Suppressor macrophage treated with lipopolysaccharide for 1 hour (primary cell): ENCODE data around the gene NOS1AP.
"Not testable (repeated sequence)": the region's sequence is repeated elsewhere in the genome, so short reads cannot be mapped to it uniquely, and the experiment has no call there.

ENCODE experiments used
- DNase-seq, 3 donors: peaks; one replicate each; pipeline ENCODE4 v3.0.0-alpha.2; 2020 to 2022

NOS1AP gene

DNA sequence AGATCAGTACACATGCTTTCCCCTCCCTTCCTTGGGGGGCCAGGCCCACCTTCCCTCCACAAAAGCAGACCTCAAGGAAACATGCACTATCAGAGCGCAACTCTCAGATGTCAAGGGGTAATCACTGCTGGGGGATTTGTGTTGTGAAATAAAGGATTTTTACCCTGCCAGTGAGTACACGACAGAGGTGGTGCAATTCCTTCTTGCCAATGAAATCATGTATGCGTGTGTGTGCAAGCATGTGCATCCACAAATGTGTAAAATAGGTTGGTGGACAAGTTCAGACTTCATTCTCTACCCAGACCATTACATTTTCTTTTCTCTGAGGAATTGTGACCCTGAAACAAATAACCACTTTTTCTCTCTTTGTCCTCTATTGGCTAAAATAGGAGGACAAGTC, 9.8 kb upstream of the NOS1AP start:
- DNase-seq = no peak

- no peak for DNase-seq
Observed at GRCh38 chr1:162060314-162060713, 9.2 kb upstream of the NOS1AP start.

- DNase-seq = no peak
Observed at GRCh38 chr1:162062542-162063015, 6.9 kb upstream of the NOS1AP start.

DNA sequence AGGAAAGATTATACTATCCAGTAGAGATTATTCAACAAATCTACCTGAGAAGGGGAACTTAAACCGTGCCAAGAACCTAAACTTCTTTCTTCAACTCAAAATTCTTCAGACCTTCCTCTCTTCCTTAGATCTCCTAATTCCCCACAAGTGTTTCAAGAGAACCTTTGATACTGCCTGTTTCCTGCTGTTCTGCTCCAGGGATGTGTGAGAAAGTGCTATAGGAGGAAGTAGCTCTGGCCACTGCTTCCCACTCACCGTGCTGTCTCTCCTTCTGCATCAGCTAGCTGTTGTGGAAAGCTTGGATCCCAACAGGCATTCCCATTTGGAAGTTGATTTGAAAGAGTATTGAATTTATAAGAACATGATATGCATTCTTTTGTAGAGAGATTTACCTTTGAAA, 4.5 kb upstream of the NOS1AP start:
- DNase-seq = peak in 2 of 3 donors; percentile 35 to 40

GRCh38 chr1:162066836-162067235, 2.7 kb upstream of the NOS1AP start:
- DNase-seq = not testable (repeated sequence)

- no peak for DNase-seq
Observed at GRCh38 chr1:162067466-162067865, 2.0 kb upstream of the NOS1AP start.

GRCh38 chr1:162068301-162068700, 1.2 kb upstream of the NOS1AP start:
- DNase-seq = no peak

DNA sequence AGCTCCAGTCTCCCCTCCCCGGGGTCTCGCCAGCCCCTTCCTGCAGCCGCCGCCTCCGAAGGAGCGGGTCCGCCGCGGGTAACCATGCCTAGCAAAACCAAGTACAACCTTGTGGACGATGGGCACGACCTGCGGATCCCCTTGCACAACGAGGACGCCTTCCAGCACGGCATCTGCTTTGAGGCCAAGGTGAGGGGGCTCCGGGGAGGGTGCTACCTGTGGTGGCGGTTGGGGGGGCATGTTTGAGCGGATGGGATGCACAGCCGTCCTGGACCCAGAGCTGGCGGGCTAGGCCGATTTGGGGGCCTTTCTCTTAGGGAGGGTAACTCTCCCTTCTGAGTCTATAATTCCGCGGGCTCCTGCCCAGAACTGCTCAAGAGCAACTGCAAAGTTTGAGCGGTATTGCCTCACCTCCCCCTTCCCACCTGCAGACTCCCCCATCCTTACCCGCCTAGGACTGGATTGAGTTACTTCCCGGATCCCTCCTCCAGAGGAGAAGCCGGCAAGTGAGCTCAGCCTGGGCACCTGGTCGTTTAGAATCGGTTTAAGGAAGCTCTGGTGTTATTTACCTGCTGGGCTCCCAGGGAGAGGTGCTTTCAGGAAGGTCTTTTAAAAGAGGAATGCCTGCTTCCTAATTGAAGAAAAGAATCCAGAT, 730 bp downstream of the NOS1AP start:
- DNase-seq = no peak

DNA sequence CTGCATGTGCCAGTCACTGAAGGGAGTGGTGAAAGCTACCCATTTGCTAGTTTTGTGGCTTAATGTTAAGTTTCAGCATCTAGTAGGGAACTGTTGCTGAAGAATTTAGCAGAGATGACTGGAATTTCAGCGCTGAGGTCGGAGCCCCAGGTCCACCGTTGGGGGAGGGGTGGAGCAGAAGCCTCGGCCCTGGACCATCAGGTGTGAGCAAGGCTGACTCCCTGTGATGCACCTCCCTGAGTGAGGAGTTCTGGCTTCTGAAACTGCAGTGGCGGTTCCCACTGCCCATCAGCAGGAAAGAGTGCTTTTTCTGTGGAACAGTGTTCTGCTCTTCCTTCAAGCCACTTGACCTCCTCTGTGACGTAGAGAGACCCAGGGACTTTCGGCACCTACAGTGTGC, 1.3 kb downstream of the NOS1AP start:
- DNase-seq = no peak

DNA sequence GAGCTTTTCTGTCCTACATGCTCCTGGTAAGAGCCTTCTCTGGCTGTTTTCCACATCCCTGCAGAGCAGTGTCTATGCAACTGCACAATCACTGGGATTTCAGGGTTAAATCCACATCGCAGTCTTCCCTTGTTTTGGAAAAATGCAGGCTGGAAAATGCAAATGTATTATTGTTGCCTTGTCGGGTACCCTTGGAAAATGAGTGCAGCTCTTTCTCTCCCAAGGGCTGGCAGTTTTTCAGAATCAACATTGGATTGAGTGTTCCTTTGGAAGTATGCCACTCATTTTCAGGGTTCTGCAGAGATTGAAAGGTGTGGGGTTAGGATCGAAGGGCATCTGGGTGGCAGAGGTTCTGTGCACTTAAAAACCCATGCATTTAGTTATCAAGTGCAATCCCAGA, 3.2 kb downstream of the NOS1AP start:
- no peak for DNase-seq

GRCh38 chr1:162074276-162075005, 5.0 kb downstream of the NOS1AP start:
- DNase-seq = peak; percentile 73 to 82 (median 75)

DNA sequence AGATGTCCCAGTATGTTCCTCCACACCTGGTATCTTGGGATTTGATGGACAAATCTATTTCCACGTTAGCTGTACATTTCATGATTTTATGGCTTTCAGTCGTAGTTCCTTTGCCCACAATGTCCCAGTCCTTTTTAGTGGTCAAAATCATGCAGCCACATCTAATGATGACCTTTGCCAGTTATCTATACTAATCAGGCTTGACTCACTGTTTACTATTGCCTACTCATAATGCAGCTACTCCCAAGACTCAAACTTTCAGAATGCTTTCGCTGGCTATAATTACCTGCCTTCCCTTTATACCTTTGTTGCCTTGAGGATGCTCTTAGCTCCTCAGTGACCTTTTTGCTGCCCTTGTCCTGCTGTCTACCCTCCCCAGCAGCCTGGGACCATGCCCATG, 6.4 kb downstream of the NOS1AP start:
- no peak for DNase-seq

DNA sequence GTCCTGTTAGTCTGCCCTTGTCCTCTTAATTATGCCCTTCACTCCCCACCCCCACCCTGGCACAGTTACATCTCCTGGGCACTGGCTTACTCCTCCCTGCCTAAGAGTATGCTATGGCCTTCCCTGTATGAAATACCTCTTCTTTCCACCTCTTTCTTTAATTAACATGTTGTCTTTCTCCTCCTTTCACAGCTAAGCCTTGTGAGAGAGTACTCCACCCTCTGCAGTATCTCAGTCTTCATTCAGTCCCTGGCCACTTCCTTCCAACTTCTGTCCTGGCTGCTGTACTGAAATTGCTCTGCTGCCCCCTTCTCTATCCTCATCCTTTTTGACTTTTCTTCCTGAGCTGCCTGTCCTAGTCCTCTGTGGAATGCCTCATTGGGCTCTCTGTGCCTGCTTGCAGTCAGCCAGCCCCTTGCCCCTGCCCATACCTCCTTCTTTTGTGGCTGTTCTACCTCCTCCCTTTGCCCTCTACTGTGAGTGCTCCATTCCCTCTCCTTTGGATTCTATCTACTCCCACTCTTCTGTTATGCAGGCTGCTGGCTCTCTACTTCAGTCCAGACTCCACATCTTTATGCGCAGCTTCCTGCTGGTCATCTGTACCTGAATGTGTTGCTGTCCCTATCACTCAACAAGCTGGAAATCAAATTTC, 8.3 kb downstream of the NOS1AP start:
- DNase-seq = no peak

DNA sequence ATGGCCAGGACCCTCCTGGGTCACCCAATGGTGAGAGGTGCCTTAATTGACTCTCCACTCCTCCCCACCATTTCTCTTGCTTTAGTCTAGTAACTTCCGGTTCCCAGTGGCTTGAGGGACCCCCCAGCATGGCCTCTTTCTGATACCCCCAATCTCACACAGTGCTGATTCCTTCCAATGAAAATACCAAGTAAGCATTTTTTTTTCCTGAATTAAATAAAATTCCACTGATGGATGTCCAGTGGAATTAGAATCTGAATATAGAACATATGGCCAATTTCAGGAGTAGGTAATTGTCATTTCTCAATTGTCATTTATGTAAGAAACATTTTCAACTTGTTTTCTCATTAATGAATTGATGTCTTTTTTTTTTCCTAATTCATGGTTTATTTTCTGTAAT, 9.5 kb downstream of the NOS1AP start:
- DNase-seq = no peak

DNA sequence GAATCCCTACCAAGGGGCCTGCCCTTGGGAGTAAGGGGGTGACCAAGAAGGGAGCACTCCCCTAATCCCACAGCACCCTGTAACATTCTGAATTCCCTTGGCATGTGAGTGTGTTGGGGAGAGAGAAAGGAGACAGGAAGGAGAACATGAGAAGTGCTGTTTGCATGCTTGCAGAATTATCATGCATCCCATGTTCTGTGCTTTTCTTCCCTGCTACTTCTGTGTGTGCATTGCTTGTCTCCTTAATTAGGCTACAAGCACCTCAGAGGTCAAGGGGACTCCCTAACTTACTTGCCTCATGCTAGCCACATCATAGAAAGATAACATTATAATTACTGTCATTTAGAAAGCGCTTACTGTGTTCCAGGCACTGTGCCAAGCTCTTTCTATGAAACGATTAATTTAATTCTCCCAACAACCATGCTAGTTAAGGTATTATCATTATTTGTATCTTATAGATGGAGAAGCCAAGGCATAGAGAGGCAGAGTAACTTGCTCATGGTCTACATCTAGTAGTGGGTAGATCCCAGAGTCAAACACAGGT, 11.1 kb downstream of the NOS1AP start:
- no peak for DNase-seq

DNA sequence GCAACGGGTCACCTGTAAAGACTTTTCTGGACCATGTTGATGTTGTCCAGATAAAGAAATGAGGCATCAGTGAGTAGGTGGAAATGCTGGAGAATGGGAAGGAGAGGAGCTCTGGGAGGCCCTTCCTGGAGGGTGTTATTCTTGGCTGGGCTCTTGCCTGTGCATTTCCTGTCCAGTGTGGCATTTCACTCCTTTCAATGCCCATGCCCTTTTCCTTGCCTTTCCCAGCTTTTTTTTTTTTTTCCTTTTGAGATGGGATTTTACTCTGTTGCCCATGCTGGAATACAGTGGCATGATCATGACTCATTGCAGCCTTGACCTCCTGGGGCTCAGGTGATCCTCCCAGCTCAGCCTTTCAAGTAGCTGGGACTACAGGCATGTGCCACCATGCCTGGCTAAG, 11.8 kb downstream of the NOS1AP start:
- no peak for DNase-seq

- not testable (repeated sequence) for DNase-seq
Observed at GRCh38 chr1:162082080-162082479, 12.6 kb downstream of the NOS1AP start.

DNA sequence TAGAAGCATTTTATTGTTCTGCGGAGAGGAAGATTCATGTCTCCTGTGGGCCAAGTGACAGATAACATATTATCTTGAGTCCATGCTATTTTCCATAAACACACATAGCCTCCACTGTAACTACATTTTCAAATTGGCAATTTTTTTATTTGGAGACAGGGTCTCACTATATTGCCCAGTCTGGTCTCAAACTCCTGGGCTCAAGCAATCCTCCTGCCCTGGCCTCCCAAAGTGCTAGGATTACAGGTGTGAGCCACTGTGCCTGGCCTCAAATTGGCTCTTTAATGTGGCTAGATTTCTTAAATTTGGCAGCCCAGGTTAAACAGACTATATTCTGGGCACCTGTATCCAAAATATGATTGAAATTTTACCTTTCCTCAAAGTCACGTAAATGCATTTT, 13.8 kb downstream of the NOS1AP start:
- DNase-seq = no peak

DNA sequence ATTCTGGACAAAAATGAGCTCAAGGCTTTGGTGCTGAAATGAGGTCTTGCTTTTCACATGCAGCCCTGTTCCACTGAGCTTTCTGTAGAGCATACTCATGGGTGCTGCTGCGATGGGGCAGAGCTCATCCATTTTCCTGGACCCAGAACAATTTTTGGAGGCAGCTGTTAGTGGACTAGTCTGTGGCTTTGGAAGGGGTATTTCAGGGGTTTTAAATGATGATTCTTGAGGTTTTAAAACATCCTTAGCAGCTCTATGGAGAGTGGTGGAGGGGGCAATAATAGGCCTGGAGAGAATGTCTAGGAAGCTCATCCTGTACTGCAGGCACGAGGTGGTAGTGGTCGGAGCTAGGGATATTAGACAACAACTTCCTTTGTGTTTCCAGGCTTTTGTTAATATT, 16.5 kb downstream of the NOS1AP start:
- no peak for DNase-seq

- peak; percentile 75 to 86 (median 85) for DNase-seq
Observed at GRCh38 chr1:162087111-162087510, 17.6 kb downstream of the NOS1AP start.

DNA sequence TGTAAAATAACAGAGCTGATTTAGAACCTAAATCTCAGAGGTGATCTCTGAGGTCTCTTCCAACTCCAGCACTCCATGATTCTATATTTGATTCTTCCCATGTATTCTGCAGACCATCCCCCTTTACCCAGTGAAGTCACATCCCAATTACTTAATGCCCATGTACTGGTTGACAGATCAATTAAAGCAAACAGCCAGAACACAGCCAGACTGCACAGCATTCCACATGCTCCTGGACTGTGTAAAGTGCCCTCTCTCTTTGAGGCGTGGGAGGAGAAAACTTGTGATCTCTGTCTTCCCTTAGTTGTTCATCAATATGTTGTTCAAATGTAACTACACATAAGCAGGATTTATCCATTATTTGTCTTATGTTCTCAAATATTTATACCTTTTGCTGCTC, 18.1 kb downstream of the NOS1AP start:
- no peak for DNase-seq

GRCh38 chr1:162088281-162088969, 18.9 kb downstream of the NOS1AP start:
- DNase-seq = no peak

DNA sequence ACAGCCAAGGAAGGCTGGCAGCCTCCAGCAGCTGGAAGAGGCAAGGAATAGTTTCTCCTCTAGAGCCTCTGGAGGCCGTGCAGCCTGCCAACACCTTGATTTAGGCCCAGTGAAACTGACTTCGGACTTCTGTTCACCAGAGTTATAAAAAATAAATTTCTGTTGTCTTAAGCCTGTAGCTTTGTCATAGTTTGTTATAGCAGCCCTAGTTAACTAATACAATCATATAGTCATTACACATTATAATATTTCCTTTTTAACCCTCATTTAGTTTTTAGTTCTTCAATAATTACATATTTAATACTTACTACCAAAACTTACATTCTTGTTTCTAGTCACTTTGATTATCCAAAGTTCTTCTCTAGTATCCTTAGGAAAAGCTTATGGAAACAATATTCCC, 20.3 kb downstream of the NOS1AP start:
- DNase-seq = no peak
